ENCODE results near the gene EFCAB11.

Gene EFCAB11

DNA sequence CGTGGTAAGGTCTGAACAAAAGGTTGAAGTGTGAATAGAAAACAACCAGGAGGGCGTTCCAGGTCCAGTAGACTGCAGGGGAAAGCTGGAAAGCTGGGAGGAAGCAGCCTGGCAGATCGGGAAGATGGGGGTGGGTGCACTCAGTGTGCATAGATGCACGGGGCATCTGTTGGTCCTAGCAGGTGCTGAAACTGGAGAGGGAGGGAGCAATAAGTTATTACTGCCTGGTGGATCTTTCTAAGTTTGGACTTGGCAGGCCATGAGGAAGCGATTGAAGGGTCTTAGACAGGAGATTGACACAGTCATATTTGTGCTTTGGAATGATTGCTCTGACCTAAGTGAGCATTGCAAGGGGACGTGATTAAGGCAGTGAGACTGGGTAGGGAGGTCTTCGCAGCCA is 194.4 kb downstream of the EFCAB11 start:
- no peak for DNase-seq

DNA sequence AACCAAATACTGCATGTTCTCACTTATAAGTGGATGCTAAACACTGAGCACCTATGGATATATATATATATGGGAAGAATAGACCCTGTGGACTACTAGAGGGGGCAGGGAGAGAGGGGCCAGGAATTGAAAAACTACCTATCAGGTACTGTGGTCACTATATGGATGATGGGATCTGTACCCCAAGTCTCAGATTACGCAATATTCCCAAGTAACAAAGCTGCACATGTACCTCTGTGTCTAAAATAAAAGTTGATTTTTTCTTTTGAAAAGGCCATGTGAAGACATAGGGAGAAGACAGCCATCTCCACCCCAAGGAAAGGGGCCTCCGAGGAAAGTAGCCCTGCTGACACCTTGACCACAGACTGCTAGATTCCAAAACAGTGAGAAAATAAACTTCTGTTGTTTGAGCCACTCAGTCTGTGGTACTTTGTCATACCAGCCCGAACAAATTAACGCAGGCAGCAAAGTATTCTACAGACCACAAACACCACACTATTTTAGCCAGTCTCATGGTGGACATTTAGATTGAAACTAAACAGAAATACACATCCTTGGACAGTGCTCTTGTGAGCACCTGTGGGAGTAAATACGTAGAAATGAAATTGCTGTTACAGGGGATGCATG is 197.1 kb downstream of the EFCAB11 start:
- no peak for DNase-seq

DNA sequence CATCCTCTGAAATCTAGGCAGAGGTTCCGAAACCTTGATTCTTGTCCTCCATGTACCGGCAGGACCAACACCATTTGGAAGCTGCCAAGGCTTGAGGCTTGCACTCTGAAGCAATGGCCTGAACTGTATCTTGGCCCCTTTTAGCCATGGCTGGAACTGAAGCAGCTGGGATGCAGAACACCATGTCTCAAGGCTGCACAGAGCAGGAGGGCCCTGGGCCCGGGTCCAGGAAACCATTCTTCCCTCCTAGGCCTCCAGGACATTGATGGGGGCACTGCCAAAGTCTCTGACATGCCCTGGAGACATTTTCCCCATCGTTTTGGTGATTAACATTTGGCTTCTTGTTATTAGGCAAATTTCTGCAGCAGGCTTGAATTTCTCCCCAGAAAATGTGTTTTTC is 198.7 kb downstream of the EFCAB11 start:
- no peak for DNase-seq

DNA sequence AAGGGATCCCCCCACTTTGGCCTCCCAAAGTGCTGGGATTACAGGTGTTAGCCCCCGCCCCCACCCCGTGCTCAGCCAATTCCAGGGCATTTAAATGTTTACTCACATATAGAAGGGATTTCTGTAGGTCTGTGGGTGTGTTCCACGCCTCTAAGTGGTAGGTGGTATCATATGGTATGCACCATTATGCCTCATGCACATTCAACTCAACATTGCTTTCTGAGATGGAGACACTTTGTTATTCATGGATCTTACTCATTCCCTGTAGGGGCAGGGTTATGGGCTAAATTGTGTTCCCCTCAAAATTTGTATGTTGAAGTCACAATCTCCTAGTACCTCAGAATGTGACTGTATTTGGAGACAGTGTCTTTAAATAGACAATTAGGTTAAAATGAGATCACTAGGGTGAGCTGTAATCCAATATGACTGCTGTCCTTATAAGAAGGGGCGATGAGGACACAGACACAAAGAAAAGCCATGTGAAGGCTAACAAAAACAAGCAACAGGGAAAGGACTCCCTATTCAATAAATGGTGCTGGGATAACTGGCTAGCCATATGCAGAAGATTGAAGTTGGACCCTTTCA is 200.6 kb downstream of the EFCAB11 start:
- no peak for DNase-seq

- no peak for DNase-seq
These were observed 203.6 kb downstream of the EFCAB11 start for GRCh38 chr14:89750908-89751392.

GRCh38 chr14:89750281-89750755 is 204.2 kb downstream of the EFCAB11 start:
- peak; percentile 25 for DNase-seq

DNA sequence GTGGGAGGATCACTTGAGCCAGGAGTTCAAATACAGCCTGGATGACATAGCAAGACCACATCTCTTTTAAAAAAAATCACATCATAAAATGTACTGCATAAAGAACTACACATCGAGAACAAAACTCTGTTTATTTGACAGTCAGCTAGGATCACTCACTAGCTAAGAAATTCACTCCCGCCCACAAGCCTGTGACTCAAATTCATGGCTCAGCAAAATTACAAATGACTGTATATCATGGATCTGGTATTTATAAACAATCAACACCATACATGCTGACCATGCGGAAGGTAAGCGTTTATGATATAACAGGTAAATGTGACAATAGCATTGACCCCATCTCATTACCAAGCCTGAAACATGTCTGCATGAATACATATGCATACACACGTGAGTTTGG is 206.5 kb downstream of the EFCAB11 start:
- DNase-seq: peak; percentile 65

DNA sequence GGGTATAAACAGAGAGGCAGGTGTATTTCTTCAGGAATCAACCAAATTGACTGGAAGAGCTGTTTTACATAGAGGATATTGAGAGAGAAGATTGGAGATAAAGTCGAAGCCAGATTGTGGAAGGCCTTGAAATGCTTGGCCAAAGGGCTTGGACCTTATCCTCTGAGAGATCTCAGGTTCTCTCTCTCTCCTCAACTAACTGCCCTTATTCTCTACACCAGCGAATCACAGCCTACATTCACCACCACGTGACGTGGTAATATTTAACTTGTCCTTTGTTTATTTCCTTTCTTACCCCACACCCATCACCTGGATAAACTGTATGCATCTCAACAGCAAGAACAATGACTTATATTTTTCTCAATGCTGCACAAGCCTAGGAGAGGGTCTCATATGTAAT is 207.4 kb downstream of the EFCAB11 start:
- no peak for DNase-seq

GRCh38 chr14:89746654-89747053 is 207.9 kb downstream of the EFCAB11 start:
- DNase-seq: no peak

GRCh38 chr14:89746135-89746534 is 208.4 kb downstream of the EFCAB11 start:
- no peak for DNase-seq
